Suprapubic skin (tissue), 4 donors: ENCODE data around the gene PIK3CG. TPM values are rescaled to one million over a fixed set of nuclear protein-coding genes. Genes with fewer than 3 reads are reported as not detected.

Experiments
- DNase-seq, 2 donors: peaks; one replicate each; pipeline ENCODE4 v3.0.0-alpha.2; 2019; ENCODE audit warnings: low spot score in 2 of 2
- H3K27ac ChIP-seq: fragments of 200-600 bp; sonication (generic); one replicate; pipeline ENCODE4 v1.5.1; 2019
- H3K27me3 ChIP-seq: fragments of 200-600 bp; sonication (generic); one replicate; pipeline ENCODE4 v1.5.1; 2019
- H3K36me3 ChIP-seq: fragments of 200-600 bp; sonication (generic); one replicate; pipeline ENCODE4 v1.5.1; 2019
- H3K4me1 ChIP-seq: fragments of 200-600 bp; sonication (generic); one replicate; pipeline ENCODE4 v1.5.1; 2019
- H3K4me3 ChIP-seq: fragments of 200-600 bp; sonication (generic); one replicate; pipeline ENCODE4 v1.5.1; 2019; ENCODE audit warnings: mild to moderate bottlenecking
- H3K9me3 ChIP-seq: fragments of 200-600 bp; sonication (generic); one replicate; pipeline ENCODE4 v1.5.1; 2019
- CTCF ChIP-seq, 2 donors: fragments of 200-600 bp in 1 of 2; fragments of 450-650 bp in 1 of 2; sonication (generic) in 1 of 2; IDR thresholded peaks; one replicate each; pipeline ENCODE4 v1.5.1; 2016 to 2019; ENCODE audit warnings: antibody characterized with exemption in 2 of 2, mild to moderate bottlenecking in 1 of 2, moderate library complexity in 1 of 2
- EP300 ChIP-seq: sonication (generic); formaldehyde crosslinking; IDR thresholded peaks from one replicate; pipeline ENCODE4 v1.6.1; 2017; ENCODE audit warnings: antibody characterized with exemption
- POLR2A ChIP-seq, 2 donors: fragments of 450-650 bp; IDR thresholded peaks; one replicate each; pipeline ENCODE4 v1.6.1; 2017; ENCODE audit warnings: antibody characterized with exemption in 2 of 2, mild to moderate bottlenecking in 2 of 2, moderate library complexity in 2 of 2
- POLR2AphosphoS5 ChIP-seq, 3 donors: sonication (generic); formaldehyde crosslinking; IDR thresholded peaks; one replicate each; pipeline ENCODE4 v1.6.1; 2017; ENCODE audit warnings: antibody characterized with exemption in 3 of 3
- WGBS: methylation state at CpG from one replicate; pipeline ENCODE4 v1.1.5; 2018; 5-methylcytosine and 5-hydroxymethylcytosine counted together
- total RNA-seq, 4 donors: library from RNA; depleted of rRNA; stranded (reverse); fragments of >200 nt; gene quantifications; one replicate each; pipeline ENCODE4 v1.1.0, GENCODE V29; 2016

The PIK3CG gene
- total RNA-seq, 4 donors from 2014 or later = 1.3 to 6.2 (median 2.3) TPM

GRCh38 chr7:106901828-106902441, 36.9 kb downstream of the PIK3CG start:
- DNase-seq = no peak
- Histone ChIP-seq H3K4me1 (no peaks in the 10 kb centered on the region), H3K9me3 (no peaks in the 10 kb centered on the region), H3K27ac (no peak overlapping the region), H3K4me3 (no peak overlapping the region), H3K27me3 (no peaks in the 10 kb centered on the region), H3K36me3 (no peaks in the 10 kb centered on the region)
- WGBS = 89% methylated on average over 3 of the region's 4 CpGs
- TF ChIP-seq EP300 = no peak
- no peak for TF ChIP-seq POLR2AphosphoS5 (IDR thresholded peaks at IDR 0.05)
- TF ChIP-seq POLR2A (IDR thresholded peaks at IDR 0.05) = no peak
- no peak for TF ChIP-seq CTCF (IDR thresholded peaks at IDR 0.05)

GRCh38 chr7:106905734-106906133, 40.7 kb downstream of the PIK3CG start:
- Histone ChIP-seq H3K27ac (no peak overlapping the region), H3K9me3 (no peaks in the 10 kb centered on the region), H3K4me1 (no peaks in the 10 kb centered on the region), H3K27me3 (no peaks in the 10 kb centered on the region), H3K4me3 (no peak overlapping the region), H3K36me3 (no peaks in the 10 kb centered on the region)
- no peak for DNase-seq
- no peak for TF ChIP-seq EP300
- no peak for TF ChIP-seq POLR2A (IDR thresholded peaks at IDR 0.05)
- TF ChIP-seq CTCF (IDR thresholded peaks at IDR 0.05) = no peak
- TF ChIP-seq POLR2AphosphoS5 (IDR thresholded peaks at IDR 0.05) = no peak
- 46% methylated on average over 3 of the region's 3 CpGs for WGBS

- Histone ChIP-seq H3K4me1 (no peaks in the 10 kb centered on the region), H3K27me3 (no peaks in the 10 kb centered on the region), H3K4me3 (no peak overlapping the region), H3K27ac (no peak overlapping the region), H3K9me3 (no peaks in the 10 kb centered on the region), H3K36me3 (no peaks in the 10 kb centered on the region)
- DNase-seq = no peak
- WGBS = 61% methylated on average over 2 of the region's 2 CpGs
- TF ChIP-seq POLR2AphosphoS5 (IDR thresholded peaks at IDR 0.05) (no peak), POLR2A (IDR thresholded peaks at IDR 0.05) (no peak)
Observed at GRCh38 chr7:106911959-106912358, 46.9 kb downstream of the PIK3CG start.

- Histone ChIP-seq H3K4me3 (no peak overlapping the region), H3K4me1 (no peaks in the 10 kb centered on the region), H3K9me3 (no peaks in the 10 kb centered on the region), H3K36me3 (no peaks in the 10 kb centered on the region), H3K27me3 (no peaks in the 10 kb centered on the region), H3K27ac (no peak overlapping the region)
- no peak for DNase-seq
- no peak for TF ChIP-seq POLR2A (IDR thresholded peaks at IDR 0.05)
- no peak for TF ChIP-seq POLR2AphosphoS5 (IDR thresholded peaks at IDR 0.05)
- no peak for TF ChIP-seq EP300
- no peak for TF ChIP-seq CTCF (IDR thresholded peaks at IDR 0.05)
- 93% methylated on average over 3 of the region's 3 CpGs for WGBS
Observed at GRCh38 chr7:106914018-106914607, 49.0 kb downstream of the PIK3CG start.

GRCh38 chr7:106915407-106915806, 50.3 kb downstream of the PIK3CG start:
- 92% methylated on average over 2 of the region's 2 CpGs for WGBS
- H3K27ac ChIP-seq = no peak overlapping the region
- no peaks in the 10 kb centered on the region for H3K36me3 ChIP-seq
- no peaks in the 10 kb centered on the region for H3K4me1 ChIP-seq
- H3K27me3 ChIP-seq = no peaks in the 10 kb centered on the region
- no peak for TF ChIP-seq EP300
- no peak for TF ChIP-seq POLR2AphosphoS5 (IDR thresholded peaks at IDR 0.05)
- TF ChIP-seq CTCF (IDR thresholded peaks at IDR 0.05) = no peak
- no peak for TF ChIP-seq POLR2A (IDR thresholded peaks at IDR 0.05)
- no peak overlapping the region for H3K4me3 ChIP-seq
- no peak for DNase-seq
- H3K9me3 ChIP-seq = no peaks in the 10 kb centered on the region
